GM18520 (cell line): ENCODE measurements around the gene TBR1.

Experiments
- ATAC-seq: cut with Tn5 transposase; IDR thresholded peaks from one replicate; pipeline ENCODE4 v1.9.1; 2021; ENCODE audit not compliant: unreplicated experiment

Gene TBR1

GRCh38 chr2:161426922-161427663, 11.0 kb downstream of the TBR1 start:
- no peak for ATAC-seq

- no peak for ATAC-seq
These were observed 11.8 kb downstream of the TBR1 start for GRCh38 chr2:161427664-161428587.

GRCh38 chr2:161430386-161430785, 14.3 kb downstream of the TBR1 start:
- no peak for ATAC-seq

GRCh38 chr2:161432107-161432506, 16.0 kb downstream of the TBR1 start:
- no peak for ATAC-seq

- ATAC-seq, result no peak
These were observed 18.0 kb downstream of the TBR1 start for GRCh38 chr2:161434118-161434517.

- ATAC-seq, result no peak
These were observed 20.3 kb downstream of the TBR1 start for GRCh38 chr2:161436411-161436810.

- no peak for ATAC-seq
These were observed 22.5 kb downstream of the TBR1 start for GRCh38 chr2:161438598-161438997.

- ATAC-seq, result no peak
These were observed 29.0 kb downstream of the TBR1 start for GRCh38 chr2:161445097-161445496.

GRCh38 chr2:161448431-161448830, 32.3 kb downstream of the TBR1 start:
- ATAC-seq, result no peak

GRCh38 chr2:161471631-161472030, 55.5 kb downstream of the TBR1 start:
- ATAC-seq, result no peak

GRCh38 chr2:161474920-161475319, 58.8 kb downstream of the TBR1 start:
- ATAC-seq, result no peak
